GM12865 (cell line): ENCODE data around the gene ATG2A.

Experiments used
- DNase-seq: peaks from one replicate; pipeline ENCODE4 v3.0.0; 2010; ENCODE audit warnings: low read depth
- H3K4me3 ChIP-seq: 2 replicates; pipeline ENCODE4 v1.5.1; 2011; ENCODE audit warnings: mild to moderate bottlenecking, low read depth, low read length, control low read depth
- TF ChIP-seq, protein P1 (sequence below): IDR thresholded peaks from 2 replicates; pipeline ENCODE4 v1.5.1; 2011; ENCODE audit warnings: low read length, control low read depth, low read depth, inconsistent platforms; ENCODE audit not compliant: insufficient read depth; ENCODE audit errors: missing control alignments

Gene ATG2A

DNA sequence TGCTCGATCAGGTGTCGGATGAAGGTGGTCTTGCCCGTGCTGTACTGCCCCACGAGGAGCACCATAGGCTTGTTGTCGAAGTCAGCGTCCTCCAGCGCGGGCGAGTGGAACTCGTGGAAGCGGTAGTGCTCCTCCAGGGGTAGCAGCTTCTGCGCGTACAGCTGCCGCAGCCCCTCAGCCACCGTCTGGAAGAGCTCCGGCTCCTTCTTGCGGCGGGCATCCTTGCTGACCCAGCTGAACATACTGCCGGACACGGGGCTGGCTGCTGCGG lies 38.9 kb downstream of the ATG2A start:
- peak overlapping the region; percentile 86 for H3K4me3 ChIP-seq
- no peak for DNase-seq
- TF ChIP-seq, protein P1, sequence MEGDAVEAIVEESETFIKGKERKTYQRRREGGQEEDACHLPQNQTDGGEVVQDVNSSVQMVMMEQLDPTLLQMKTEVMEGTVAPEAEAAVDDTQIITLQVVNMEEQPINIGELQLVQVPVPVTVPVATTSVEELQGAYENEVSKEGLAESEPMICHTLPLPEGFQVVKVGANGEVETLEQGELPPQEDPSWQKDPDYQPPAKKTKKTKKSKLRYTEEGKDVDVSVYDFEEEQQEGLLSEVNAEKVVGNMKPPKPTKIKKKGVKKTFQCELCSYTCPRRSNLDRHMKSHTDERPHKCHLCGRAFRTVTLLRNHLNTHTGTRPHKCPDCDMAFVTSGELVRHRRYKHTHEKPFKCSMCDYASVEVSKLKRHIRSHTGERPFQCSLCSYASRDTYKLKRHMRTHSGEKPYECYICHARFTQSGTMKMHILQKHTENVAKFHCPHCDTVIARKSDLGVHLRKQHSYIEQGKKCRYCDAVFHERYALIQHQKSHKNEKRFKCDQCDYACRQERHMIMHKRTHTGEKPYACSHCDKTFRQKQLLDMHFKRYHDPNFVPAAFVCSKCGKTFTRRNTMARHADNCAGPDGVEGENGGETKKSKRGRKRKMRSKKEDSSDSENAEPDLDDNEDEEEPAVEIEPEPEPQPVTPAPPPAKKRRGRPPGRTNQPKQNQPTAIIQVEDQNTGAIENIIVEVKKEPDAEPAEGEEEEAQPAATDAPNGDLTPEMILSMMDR = no peak

GRCh38 chr11:64877390-64878222 lies 39.4 kb downstream of the ATG2A start:
- TF ChIP-seq, protein P1 = no peak
- peak overlapping the region; percentile 86 for H3K4me3 ChIP-seq
- DNase-seq = peak; percentile 65

DNA sequence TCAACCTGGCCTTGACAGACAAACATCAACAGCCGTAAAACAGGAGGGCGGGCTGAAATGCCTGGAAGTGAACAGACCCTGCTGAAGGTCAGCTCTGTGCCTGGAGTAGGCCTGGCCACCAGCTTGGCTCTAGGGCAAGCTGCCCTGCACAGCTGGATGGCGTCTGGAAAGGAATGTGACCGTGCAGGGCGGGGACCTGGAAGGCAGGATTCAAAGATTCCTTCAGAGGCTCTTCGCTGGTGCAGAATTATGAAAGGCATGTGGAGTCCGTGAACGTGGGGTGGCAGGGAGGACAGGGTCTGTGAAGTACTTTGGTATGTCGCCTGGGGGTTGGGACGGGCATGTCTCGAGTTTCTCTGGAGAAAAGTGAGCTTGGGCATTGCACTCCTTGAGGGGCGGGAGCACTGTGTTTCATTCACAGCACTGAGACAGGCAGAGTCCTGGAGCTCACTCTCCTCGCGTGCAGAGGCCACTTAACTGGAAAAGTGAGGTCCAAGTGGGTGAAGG lies 40.1 kb downstream of the ATG2A start:
- peak overlapping the region; percentile 86 for H3K4me3 ChIP-seq
- no peak for DNase-seq
- TF ChIP-seq, protein P1 = no peak

- TF ChIP-seq, protein P1 = no peak
- no peak for DNase-seq
- peak overlapping the region; percentile 86 for H3K4me3 ChIP-seq
These were observed 40.7 kb downstream of the ATG2A start for GRCh38 chr11:64876229-64876750.

DNA sequence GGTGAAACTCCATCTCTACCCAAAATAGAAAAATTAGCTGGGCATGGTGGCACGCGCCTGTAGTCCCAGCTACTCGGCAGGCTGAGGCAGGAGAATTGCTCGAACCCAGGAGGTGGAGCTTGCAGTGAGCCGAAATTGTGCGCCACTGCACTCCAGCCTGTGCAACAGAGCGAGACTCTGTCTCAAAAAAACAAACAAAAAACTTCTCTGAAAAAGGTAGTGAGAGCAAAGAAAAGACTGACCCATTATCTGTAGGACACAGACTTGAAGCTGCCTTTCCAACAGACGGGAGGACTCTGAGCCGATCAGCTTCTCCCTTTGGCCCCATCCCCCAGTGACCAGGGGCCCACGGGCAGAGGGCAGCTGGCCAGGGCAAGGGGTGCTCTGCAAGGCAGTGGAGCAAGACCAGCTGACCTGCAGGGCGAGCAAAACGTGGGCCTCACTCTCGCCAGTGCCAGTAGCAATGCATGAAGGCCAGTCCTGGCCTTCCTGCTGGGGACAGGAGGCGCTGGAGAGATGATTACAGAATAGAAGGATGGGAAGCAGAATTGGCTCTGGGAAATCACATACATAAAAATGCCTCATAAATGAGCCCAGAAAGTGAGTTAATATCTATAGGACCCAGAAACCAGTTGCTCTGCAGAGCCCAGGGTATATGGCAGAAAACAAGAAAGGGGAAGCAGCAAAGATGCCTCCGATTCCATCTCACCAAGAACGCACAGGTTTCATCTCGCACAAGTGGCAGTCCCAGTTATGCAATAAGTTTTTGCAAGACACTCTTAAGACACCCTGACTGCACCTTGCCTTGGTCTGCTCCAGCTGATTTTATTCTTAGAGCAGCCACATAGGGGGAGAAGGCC lies 41.4 kb downstream of the ATG2A start:
- peak overlapping the region; percentile 86 for H3K4me3 ChIP-seq
- peak; percentile 51 for DNase-seq
- TF ChIP-seq, protein P1 = no peak

DNA sequence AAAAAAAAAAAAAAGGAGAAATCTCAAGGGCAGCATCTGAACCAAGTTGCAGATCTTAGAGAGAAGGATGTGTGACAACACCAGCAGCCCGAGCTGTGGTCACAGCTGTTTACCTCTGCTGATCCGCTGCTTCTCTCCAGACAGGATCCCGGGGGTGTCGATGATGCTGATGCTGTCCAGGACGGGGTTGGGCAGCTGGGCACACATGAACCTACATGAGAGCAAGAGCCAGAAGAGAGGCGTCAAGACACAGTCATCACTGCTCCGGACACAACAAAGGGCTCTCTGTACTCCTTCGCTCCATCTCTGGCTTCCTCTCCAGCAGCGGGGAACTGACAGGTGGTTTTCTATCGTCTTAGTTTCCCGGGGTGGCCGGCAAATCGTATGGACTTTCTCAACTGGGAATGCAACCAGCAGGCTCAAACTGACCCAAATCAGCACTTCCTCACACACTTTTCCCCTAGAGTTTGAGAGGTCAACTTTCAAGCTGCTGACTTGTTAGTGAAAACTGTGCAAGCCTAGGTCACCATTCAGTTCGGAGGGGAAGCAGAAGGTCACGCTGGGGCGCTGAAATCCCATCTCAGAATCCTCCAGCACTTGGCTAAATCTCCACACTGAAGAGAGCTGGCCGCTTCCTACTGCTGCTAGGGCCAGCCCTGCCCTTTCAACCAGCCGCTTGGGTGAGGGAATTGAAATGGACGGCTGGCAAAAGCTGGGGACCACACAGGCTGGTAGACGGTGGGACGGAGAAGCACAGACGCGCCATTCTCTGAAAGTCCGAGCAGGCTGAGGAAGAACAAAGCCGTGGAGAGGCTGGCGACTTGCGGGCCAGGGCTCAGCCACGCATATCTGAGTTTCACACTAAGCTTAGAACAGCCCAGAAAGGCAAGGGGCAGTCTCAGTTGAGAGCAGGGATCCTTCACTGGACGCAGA lies 42.4 kb downstream of the ATG2A start:
- peak; percentile 49 for DNase-seq
- TF ChIP-seq, protein P1 = no peak
- peak overlapping the region; percentile 86 for H3K4me3 ChIP-seq
